Measurements from ENCODE around the gene CEACAM7.

GRCh38 chr19:41688687-41689086 is 617 bp upstream of the CEACAM7 start:
- no peak for TF ChIP-seq TAF1 (IDR thresholded peaks at IDR 0.05; ENCODE audit: low read depth, low read length)
- no peak for TF ChIP-seq POLR2A (IDR thresholded peaks at IDR 0.05; ENCODE audit: low read depth, low read length)
- no peak for TF ChIP-seq POLR2AphosphoS5 (IDR thresholded peaks at IDR 0.05; ENCODE audit: low read depth, low read length)
- no peak for TF ChIP-seq SPI1 (IDR thresholded peaks at IDR 0.05; ENCODE audit: low read depth, low read length)

Measured in GM12891 (cell line).